T-cell (primary cell): ENCODE data around the gene TMEM94. TPM values are rescaled to one million over a fixed set of nuclear protein-coding genes. Genes with fewer than 3 reads are reported as not detected.

Experiments
- ATAC-seq, 4 experiments: fragments of 200-7000 bp in 3 of 4; fragments of 150-1000 bp in 1 of 4; cut with Tn5 transposase; replicated peaks in 1 of 4; 1 replicate in 3 of 4; 2 replicates in 1 of 4; pipeline ENCODE4 v1.10.0; 2021; ENCODE audit warnings: moderate library complexity in 3 of 4, mild to moderate bottlenecking in 2 of 4, moderate number of reproducible peaks in 1 of 4
- CTCF ChIA-PET, 2 donors: fragments of 300-600 bp; sonication (Branson Sonifier 250); formaldehyde crosslinking; loops; one replicate each; lab custom pipeline; 2022; ENCODE audit warnings: antibody characterized with exemption in 2 of 2; lab: Charles Lee
- POLR2A ChIA-PET, 2 donors: fragments of 300-600 bp; sonication (Branson Sonifier 250); formaldehyde crosslinking; loops; one replicate each; lab custom pipeline; 2022; ENCODE audit warnings: antibody characterized with exemption in 2 of 2; lab: Charles Lee
- DNase-seq, 35 experiments: peaks; one replicate each; pipeline versions ENCODE4 v3.0.0 to v3.0.0-alpha.2; 2013 to 2023
- H3K27ac ChIP-seq: one replicate; pipeline ENCODE4 v1.5.1; 2013; ENCODE audit warnings: low read length
- H3K27me3 ChIP-seq, 2 experiments: replicated peaks in 1 of 2; 1 replicate in 1 of 2; 2 replicates in 1 of 2; pipeline versions ENCODE4 v1.6.1 to v1.7.0; 2013; ENCODE audit warnings: low read length in 1 of 2, mixed read lengths in 1 of 2; ENCODE audit not compliant: control insufficient read depth in 2 of 2, insufficient read depth in 2 of 2; ENCODE audit errors: extremely low read depth in 1 of 2
- H3K36me3 ChIP-seq, 2 donors: 1 replicate in 1 of 2; 2 replicates in 1 of 2; pipeline versions ENCODE4 v1.6.1 to v1.7.0; 2013; ENCODE audit warnings: low read length in 1 of 2; ENCODE audit not compliant: control insufficient read depth in 2 of 2, insufficient read depth in 1 of 2; ENCODE audit errors: extremely low read depth in 1 of 2
- H3K4me1 ChIP-seq, 2 experiments: 1 replicate in 1 of 2; 2 replicates in 1 of 2; pipeline versions ENCODE4 v1.6.1 to v1.7.0; 2013; ENCODE audit warnings: low read length in 2 of 2, mixed read lengths in 1 of 2; ENCODE audit not compliant: insufficient read depth in 2 of 2, control insufficient read depth in 1 of 2; ENCODE audit errors: extremely low read depth in 1 of 2
- H3K4me3 ChIP-seq, 2 donors: 1 replicate in 1 of 2; 2 replicates in 1 of 2; pipeline versions ENCODE4 v1.5.1 to v1.7.0; 2013; ENCODE audit warnings: mild to moderate bottlenecking in 2 of 2, low read length in 1 of 2, moderate library complexity in 1 of 2; ENCODE audit not compliant: control insufficient read depth in 1 of 2; ENCODE audit errors: extremely low read depth in 1 of 2
- H3K9me3 ChIP-seq: 2 replicates; pipeline ENCODE4 v1.7.0; 2013
- H3K27ac Mint-ChIP-seq, 2 donors: one replicate each; pipeline ENCODE4 v1.8.0; 2020 to 2021; ENCODE audit warnings: mild to moderate bottlenecking in 2 of 2, mixed read lengths in 2 of 2
- H3K27me3 Mint-ChIP-seq, 2 donors: one replicate each; pipeline ENCODE4 v1.8.0; 2021 to 2022; ENCODE audit warnings: mixed read lengths in 2 of 2
- H3K36me3 Mint-ChIP-seq: one replicate; pipeline ENCODE4 v1.8.0; 2021; ENCODE audit warnings: mixed read lengths
- H3K4me1 Mint-ChIP-seq, 3 donors: one replicate each; pipeline ENCODE4 v1.8.0; 2020 to 2022; ENCODE audit warnings: mixed read lengths in 3 of 3, mild to moderate bottlenecking in 1 of 3
- H3K4me3 Mint-ChIP-seq, 3 donors: one replicate each; pipeline ENCODE4 v1.8.0; 2020 to 2022; ENCODE audit warnings: mild to moderate bottlenecking in 3 of 3, mixed read lengths in 3 of 3, moderate library complexity in 3 of 3
- H3K9me3 Mint-ChIP-seq, 3 donors: one replicate each; pipeline ENCODE4 v1.8.0; 2020 to 2022; ENCODE audit warnings: mixed read lengths in 3 of 3
- WGBS: methylation state at CpG from one replicate; pipeline ENCODE4 v1.1.5; 2013; ENCODE audit warnings: missing lambda C conversion rate; ENCODE audit not compliant: insufficient coverage; 5-methylcytosine and 5-hydroxymethylcytosine counted together
- total RNA-seq, 35 experiments: library from RNA in 6 of 35; stranded (reverse) in 6 of 35; fragments of 120-200 nt in 1 of 35; gene quantifications; one replicate each; pipeline versions ENCODE4 v1.2.1 to v1.2.4 and lab custom pipeline; 2013 to 2026

TMEM94 gene
- total RNA-seq, 5 donors from 2014 or later (not counting 1 experiment from before 2014, with no cell fraction given) = 78.5 to 125 (median 105) TPM

DNA sequence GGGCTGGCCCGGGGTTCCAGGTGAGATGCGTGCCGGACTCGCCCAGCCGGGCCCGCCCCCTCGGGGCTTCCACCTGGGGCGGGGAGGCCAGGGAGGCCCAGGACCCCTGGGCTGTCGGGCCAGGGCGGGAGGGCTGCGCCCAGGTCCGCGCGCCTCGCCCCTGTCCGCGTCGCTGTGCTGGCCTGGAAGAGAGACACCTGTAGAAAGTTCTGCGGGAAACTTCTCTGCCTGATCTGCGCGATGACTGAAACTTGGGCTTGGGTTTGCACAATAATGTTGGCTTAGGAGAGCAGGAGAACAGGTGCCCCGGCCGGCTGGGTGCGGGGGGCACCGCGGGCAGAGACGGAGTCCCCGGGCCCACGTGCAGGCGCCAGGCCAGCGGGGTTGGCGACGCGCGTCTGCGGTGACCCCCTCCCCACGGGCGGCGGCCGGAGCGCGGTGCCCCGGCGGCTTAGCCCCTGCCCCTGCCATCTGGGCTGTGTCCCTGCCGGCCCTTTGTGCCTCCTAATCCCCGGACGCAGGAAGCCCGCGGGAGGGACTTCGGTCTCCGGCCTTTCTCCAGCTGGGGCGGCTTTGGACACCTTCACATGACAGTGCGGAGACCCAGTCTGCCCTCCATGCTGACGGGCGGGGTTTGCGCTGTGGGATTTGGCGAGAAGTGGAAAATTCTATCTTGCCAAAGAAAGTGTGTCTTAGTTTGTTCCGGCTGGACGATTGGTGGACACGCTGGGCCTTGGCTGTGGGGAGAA, 69.5 kb downstream of the TMEM94 start:
- Mint-ChIP-seq H3K4me3 (peak overlapping the region; percentile 74 to 79 (median 76)), H3K36me3 (peaks cover 12% of the 10 kb centered on the region), H3K27me3 (no peaks in the 10 kb centered on the region), H3K9me3 (no peaks in the 10 kb centered on the region), H3K27ac (peak overlapping the region in 1 of 2 donors; percentile 28), H3K4me1 (peaks cover 14 to 15% (median 14%) of the 10 kb centered on the region in 3 donors)
- DNase-seq (peak in 3 of 35 experiments; percentile 10 to 40 (median 22)), ATAC-seq (peak in 1 of 4 experiments; percentile 3)
- peaks cover 4 to 30% of the 10 kb centered on the region in 2 donors for H3K36me3 ChIP-seq
- ChIA-PET CTCF (interaction anchor here (0.5 to 1.4 kb wide), 3 partner anchors 10 to 342 kb away, joined by 3 to 17 read pairs (median 5); partner anchors contain the start of gene TSEN54 (in 1 of the 2)), POLR2A (interaction anchor here in 1 of 2 donors (0.6 kb wide), 1 partner anchor 14 kb away, joined by 3 read pairs; no protein-coding TSS in a partner anchor)
- H3K4me3 ChIP-seq = peak overlapping the region; percentile 54 to 67
- H3K4me1 ChIP-seq = peaks cover 6 to 33% of the 10 kb centered on the region in 2 experiments
- no peak overlapping the region for H3K27ac ChIP-seq
- H3K9me3 ChIP-seq = no peaks in the 10 kb centered on the region
- peaks cover 0 to 5% of the 10 kb centered on the region in 2 experiments for H3K27me3 ChIP-seq
- 8% methylated on average over 58 of the region's 60 CpGs for WGBS

DNA sequence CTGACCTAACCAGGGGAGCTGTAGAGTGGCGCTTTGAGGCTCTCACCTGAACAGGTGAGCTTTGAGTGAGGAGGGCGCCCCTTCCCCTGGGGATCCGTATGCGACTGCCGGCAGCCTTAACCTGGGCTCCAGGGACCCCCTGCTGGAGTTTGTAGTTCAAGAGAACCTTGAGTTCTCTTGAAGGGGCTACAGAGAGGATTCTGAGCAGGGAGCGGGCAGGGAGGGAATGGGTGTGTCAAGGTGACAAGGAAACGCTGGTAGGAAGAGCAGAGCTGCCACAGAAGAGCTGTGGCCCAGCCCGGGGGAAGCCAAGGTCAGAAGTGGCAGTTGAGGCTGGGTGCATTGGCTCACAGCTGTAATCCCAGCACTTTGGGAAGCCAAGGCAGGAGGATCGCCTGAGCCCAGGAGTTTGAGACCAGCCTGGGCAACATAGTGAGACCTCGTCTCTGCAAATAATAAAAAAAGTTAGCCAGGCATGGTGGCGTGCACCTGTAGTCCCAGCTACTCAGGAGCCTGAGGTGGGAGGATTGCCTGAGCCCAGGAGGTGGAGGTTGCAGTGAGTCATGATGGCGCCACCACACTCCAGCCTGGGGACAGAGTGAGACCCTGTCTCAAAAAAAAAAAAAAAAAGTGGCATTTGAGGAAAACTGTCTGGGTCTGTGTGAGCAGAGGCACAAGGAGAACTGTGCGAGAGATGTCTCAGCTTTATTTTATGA, 70.3 kb downstream of the TMEM94 start:
- Histone ChIP-seq H3K4me3 (peak overlapping the region; percentile 54 to 67), H3K36me3 (peaks cover 5 to 23% of the 10 kb centered on the region in 2 donors), H3K27ac (no peak overlapping the region), H3K4me1 (peaks cover 6 to 37% of the 10 kb centered on the region in 2 experiments), H3K27me3 (peaks cover 0 to 5% of the 10 kb centered on the region in 2 experiments), H3K9me3 (no peaks in the 10 kb centered on the region)
- Mint-ChIP-seq H3K27ac (peak overlapping the region in 1 of 2 donors; percentile 28), H3K4me1 (peaks cover 14 to 15% (median 14%) of the 10 kb centered on the region in 3 donors), H3K9me3 (no peaks in the 10 kb centered on the region), H3K36me3 (peaks cover 7% of the 10 kb centered on the region), H3K4me3 (peak overlapping the region; percentile 74 to 79 (median 76)), H3K27me3 (no peaks in the 10 kb centered on the region)
- ATAC-seq = no peak
- ChIA-PET CTCF (interaction anchor here (0.5 to 1.4 kb wide), 2 partner anchors 227 to 343 kb away, joined by 3 to 5 read pairs; no protein-coding TSS in a partner anchor), POLR2A (interaction anchor here (0.6 to 0.7 kb wide), 3 partner anchors 15 to 1878 kb away, joined by 3 to 7 read pairs (median 3); no protein-coding TSS in a partner anchor)
- 78% methylated on average over 12 of the region's 13 CpGs for WGBS
- DNase-seq = peak in 2 of 35 experiments; percentile 18 to 22

DNA sequence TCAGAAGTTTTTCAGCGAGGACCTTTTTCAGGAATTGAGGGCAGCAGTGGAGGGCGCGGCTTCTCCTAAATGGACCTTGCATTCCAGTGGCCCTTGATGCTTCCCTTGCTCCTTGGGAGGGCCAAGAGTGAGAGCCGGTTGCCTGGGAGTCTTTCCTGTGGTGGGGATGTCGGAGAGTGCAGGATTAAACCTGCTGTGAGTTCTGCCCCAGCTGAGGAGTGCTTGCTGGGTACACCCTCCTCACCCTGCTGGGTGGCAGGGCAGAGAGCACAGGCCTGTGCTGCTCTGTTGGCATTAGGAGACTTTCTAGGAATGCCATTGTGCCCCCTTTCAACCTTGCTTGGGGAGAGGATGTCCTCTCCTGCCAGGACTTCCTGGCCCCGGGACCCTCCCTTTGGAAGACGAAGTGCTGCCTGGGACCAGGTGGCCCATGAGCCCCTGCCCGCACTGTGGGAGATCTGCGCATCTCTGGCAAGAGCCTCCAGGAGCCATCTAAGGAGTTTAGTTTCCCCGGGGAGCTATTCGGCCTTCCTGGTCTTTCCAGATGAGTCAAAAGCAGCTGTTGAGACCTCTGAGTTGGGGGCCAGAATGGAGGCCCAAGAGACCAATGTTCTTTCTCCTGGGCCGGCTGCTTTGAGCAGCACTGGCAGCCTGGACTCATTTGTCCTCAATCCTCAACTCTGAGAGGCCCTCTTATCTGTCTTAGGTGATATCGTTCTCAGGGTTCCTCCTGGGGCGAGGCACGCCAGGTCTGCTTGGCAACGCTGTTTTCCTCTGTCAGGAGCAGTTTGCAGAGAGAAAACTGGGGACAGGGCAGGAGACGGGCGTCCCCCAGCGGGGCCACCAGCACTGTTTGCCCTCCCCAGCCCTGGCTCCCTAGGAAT, 74.6 kb downstream of the TMEM94 start:
- 94% methylated on average over 16 of the region's 19 CpGs for WGBS
- Histone ChIP-seq H3K4me3 (no peak overlapping the region), H3K27me3 (peaks cover 0 to 7% of the 10 kb centered on the region in 2 experiments), H3K36me3 (peaks cover 8 to 12% of the 10 kb centered on the region in 2 donors), H3K9me3 (no peaks in the 10 kb centered on the region), H3K27ac (no peak overlapping the region), H3K4me1 (peaks cover 12 to 46% of the 10 kb centered on the region in 2 experiments)
- no peak overlapping the region for H3K4me3 Mint-ChIP-seq
- H3K4me1 Mint-ChIP-seq = peaks cover 36 to 38% (median 36%) of the 10 kb centered on the region in 3 donors
- H3K9me3 Mint-ChIP-seq = no peaks in the 10 kb centered on the region
- ChIA-PET POLR2A (interaction anchor here in 1 of 2 donors (0.5 kb wide), 2 partner anchors 12 to 52 kb away, joined by 3 read pairs; no protein-coding TSS in a partner anchor), CTCF (no interaction called here)
- no peaks in the 10 kb centered on the region for H3K27me3 Mint-ChIP-seq
- DNase-seq (no peak), ATAC-seq (no peak)
- H3K27ac Mint-ChIP-seq = no peak overlapping the region
- H3K36me3 Mint-ChIP-seq = no peaks in the 10 kb centered on the region

DNA sequence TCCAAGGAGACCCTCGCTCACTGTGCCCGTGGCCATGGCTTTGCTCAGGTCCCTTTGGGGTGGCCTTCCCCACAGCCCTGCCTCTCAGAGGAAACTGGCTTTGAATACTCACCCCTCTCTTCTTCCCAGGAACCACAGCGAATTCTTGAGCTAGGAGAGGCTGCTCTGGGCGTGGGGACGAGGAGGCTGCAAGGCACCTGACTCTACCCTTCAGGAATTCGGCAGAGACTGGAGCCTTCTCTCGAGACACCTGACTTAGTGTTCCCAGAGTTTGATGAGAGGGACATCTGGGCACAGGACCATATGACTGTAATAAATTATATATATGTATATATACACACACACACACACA, 75.3 kb downstream of the TMEM94 start:
- Mint-ChIP-seq H3K27me3 (no peaks in the 10 kb centered on the region), H3K36me3 (no peaks in the 10 kb centered on the region), H3K4me1 (peaks cover 30 to 34% (median 34%) of the 10 kb centered on the region in 3 donors), H3K27ac (no peak overlapping the region), H3K4me3 (no peak overlapping the region), H3K9me3 (no peaks in the 10 kb centered on the region)
- peaks cover 8 to 12% of the 10 kb centered on the region in 2 donors for H3K36me3 ChIP-seq
- no peak for ATAC-seq
- peaks cover 0 to 2% of the 10 kb centered on the region in 2 experiments for H3K27me3 ChIP-seq
- H3K4me3 ChIP-seq = no peak overlapping the region
- H3K9me3 ChIP-seq = no peaks in the 10 kb centered on the region
- ChIA-PET POLR2A (no interaction called here), CTCF (no interaction called here)
- no peak for DNase-seq
- WGBS = 85% methylated on average over 2 of the region's 7 CpGs
- no peak overlapping the region for H3K27ac ChIP-seq
- H3K4me1 ChIP-seq = peaks cover 10 to 44% of the 10 kb centered on the region in 2 experiments

DNA sequence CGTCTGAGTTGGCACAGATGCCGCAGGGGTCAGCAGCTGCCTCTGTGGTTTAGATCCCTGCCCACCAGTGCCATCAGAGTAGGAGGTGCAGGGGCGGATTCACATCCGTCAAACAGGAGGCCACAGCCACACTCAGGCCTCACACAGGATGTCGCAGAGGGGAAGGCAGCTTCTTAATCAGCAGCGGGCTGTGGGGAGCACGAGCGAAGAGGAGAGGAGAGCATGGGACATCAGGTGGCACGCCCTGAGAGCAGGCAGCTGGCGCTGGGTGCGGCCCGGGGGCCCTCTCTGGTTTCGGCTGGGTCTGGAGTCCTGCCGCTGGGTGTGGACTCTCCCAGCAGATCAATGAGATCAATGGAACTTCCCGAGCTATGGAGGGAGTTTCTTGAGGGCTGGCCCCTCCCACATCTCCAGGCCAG, 78.7 kb downstream of the TMEM94 start:
- Histone ChIP-seq H3K4me1 (peaks cover 10 to 38% of the 10 kb centered on the region in 2 experiments), H3K27me3 (peaks cover 0 to 2% of the 10 kb centered on the region in 2 experiments), H3K9me3 (no peaks in the 10 kb centered on the region), H3K27ac (peak overlapping the region; percentile 69), H3K36me3 (peaks cover 11 to 12% of the 10 kb centered on the region in 2 donors), H3K4me3 (peak overlapping the region; percentile 11 to 41)
- H3K27ac Mint-ChIP-seq = peak overlapping the region; percentile 94 to 96
- ChIA-PET POLR2A (interaction anchor here in 1 of 2 donors (0.9 kb wide), 1 partner anchor 19 kb away, joined by 5 read pairs; the partner anchor contains the start of gene TSEN54), CTCF (interaction anchor here in 1 of 2 donors (1.0 to 1.4 kb wide), 2 partner anchors 19 to 53 kb away, joined by 3 read pairs; partner anchors contain the start of gene TSEN54)
- H3K36me3 Mint-ChIP-seq = peaks cover 5% of the 10 kb centered on the region
- H3K27me3 Mint-ChIP-seq = no peaks in the 10 kb centered on the region
- peak overlapping the region in 2 of 3 donors; percentile 59 to 76 for H3K4me3 Mint-ChIP-seq
- ATAC-seq (peak; percentile 94 to 98 (median 98)), DNase-seq (peak; percentile 33 to 77 (median 58))
- WGBS = 7% methylated on average over 5 of the region's 15 CpGs
- peaks cover 24 to 30% (median 26%) of the 10 kb centered on the region in 3 donors for H3K4me1 Mint-ChIP-seq
- no peaks in the 10 kb centered on the region for H3K9me3 Mint-ChIP-seq
